K562 (cell line): ENCODE results near the gene PRKAR2B. TPM values are rescaled to one million over a fixed set of nuclear protein-coding genes. Genes with fewer than 3 reads are reported as not detected.
"Not testable (repeated sequence)": the region's sequence is repeated elsewhere in the genome, so short reads cannot be mapped to it uniquely, and the experiment has no call there.

Experiments used
- ATAC-seq: fragments of 200-7000 bp; cut with Tn5 transposase; 3 replicates; pipeline ENCODE4 v1.9.1; 2020; ENCODE audit warnings: moderate library complexity
- BruUV-seq: library from RNA; stranded (reverse); fragments of 400-500 nt; replicated peaks from 2 replicates; lab custom pipeline; 2021; lab: Mats Ljungman, UMichigan
- CTCF ChIA-PET: fragments of 300-600 bp; formaldehyde crosslinking; extraction: SDS; loops from one replicate; lab custom pipeline; 2021; ENCODE audit warnings: low intra/inter-chr PET ratio; lab: Yijun Ruan, JAX
- POLR2A ChIA-PET: fragments of 300-600, 350-650 bp; sonication (Branson Sonifier 250); formaldehyde crosslinking; extraction: SDS; loops from one replicate; lab custom pipeline; 2021; ENCODE audit warnings: antibody characterized with exemption, inconsistent platforms; lab: Yijun Ruan, JAX
- DNase-seq, 4 experiments: peaks; one replicate each; pipeline versions ENCODE4 v3.0.0 to v3.0.0-alpha.2; 2011 to 2018; ENCODE audit warnings: low spot score in 3 of 4, mixed read lengths in 3 of 4; ENCODE audit errors: extremely low read depth in 1 of 4
- FAIRE-seq: peaks from 2 replicates; lab custom pipeline; 2011; peaks lifted over from hg19 to GRCh38; lab: Jason Lieb, UNC
- H2AFZ ChIP-seq: 2 replicates; pipeline ENCODE4 v1.6.0; 2011; ENCODE audit warnings: low read depth, low read length, control low read depth, inconsistent platforms
- H3K27ac ChIP-seq: fragments of 200-600 bp; 3 replicates; pipeline ENCODE4 v1.8.0; 2011; ENCODE audit warnings: low read depth, mild to moderate bottlenecking, control low read depth, inconsistent platforms, low read length, moderate library complexity, mixed read lengths; ENCODE audit errors: extremely low read depth
- H3K27me3 ChIP-seq, 2 experiments: fragments of 300-600 bp in 1 of 2; 2 replicates in 1 of 2; 3 replicates in 1 of 2; pipeline versions ENCODE4 v1.6.0 to v1.8.0; 2011; ENCODE audit warnings: inconsistent platforms in 2 of 2, low read length in 2 of 2, mild to moderate bottlenecking in 1 of 2, mixed read lengths in 1 of 2, moderate library complexity in 1 of 2; ENCODE audit not compliant: control insufficient read depth in 2 of 2, insufficient read depth in 2 of 2
- H3K36me3 ChIP-seq: fragments of 300-600 bp; 3 replicates; pipeline ENCODE4 v1.8.0; 2011; ENCODE audit warnings: mild to moderate bottlenecking, low read length, inconsistent platforms; ENCODE audit not compliant: control insufficient read depth, insufficient read depth
- H3K4me1 ChIP-seq, 2 experiments: fragments of 200-600 bp in 1 of 2; replicated peaks in 1 of 2; 2 replicates in 1 of 2; 3 replicates in 1 of 2; pipeline versions ENCODE4 v1.5.1 to v1.8.0; 2011; ENCODE audit warnings: inconsistent platforms in 2 of 2, low read length in 2 of 2, mild to moderate bottlenecking in 1 of 2, mixed read lengths in 1 of 2, moderate library complexity in 1 of 2; ENCODE audit not compliant: control insufficient read depth in 2 of 2, insufficient read depth in 2 of 2
- H3K4me2 ChIP-seq: 2 replicates; pipeline ENCODE4 v1.6.1; 2011; ENCODE audit warnings: low read length, control low read depth, inconsistent platforms, mixed read lengths; ENCODE audit not compliant: insufficient read depth
- H3K4me3 ChIP-seq: fragments of 200-600 bp; sonication (generic), shearing (Covaris generic); 2 replicates; pipeline ENCODE4 v1.5.1; 2016; ENCODE audit warnings: control low read depth, inconsistent platforms
- H3K79me2 ChIP-seq: fragments of 200-600 bp; 3 replicates; pipeline ENCODE4 v1.8.0; 2011; ENCODE audit warnings: low read length, inconsistent platforms; ENCODE audit not compliant: control insufficient read depth, insufficient read depth
- H3K9ac ChIP-seq, 2 experiments: 2 replicates each; pipeline versions ENCODE4 v1.6.0 to v1.6.1; 2011; ENCODE audit warnings: low read depth in 2 of 2, low read length in 2 of 2, control low read depth in 1 of 2, inconsistent platforms in 1 of 2, mild to moderate bottlenecking in 1 of 2, mixed read lengths in 1 of 2; ENCODE audit not compliant: insufficient read depth in 1 of 2
- H3K9me1 ChIP-seq: one replicate; pipeline ENCODE4 v1.6.0; 2011; ENCODE audit warnings: inconsistent platforms, mild to moderate bottlenecking, low read length, moderate library complexity; ENCODE audit not compliant: control insufficient read depth, insufficient read depth
- H3K9me3 ChIP-seq: replicated peaks from 2 replicates; pipeline ENCODE4 v1.5.1; 2011; ENCODE audit warnings: low read depth, low read length, inconsistent platforms; ENCODE audit not compliant: control insufficient read depth, insufficient read depth
- H4K20me1 ChIP-seq: replicated peaks from 2 replicates; pipeline ENCODE4 v1.6.1; 2011; ENCODE audit warnings: low read length, inconsistent platforms, mixed read lengths; ENCODE audit not compliant: control insufficient read depth, insufficient read depth
- MAX ChIP-seq: sonication (generic); formaldehyde crosslinking; IDR thresholded peaks from 2 replicates; pipeline ENCODE4 v1.9.0; 2022; ENCODE audit warnings: mild to moderate bottlenecking, missing genetic modification reagents
- NCOR1 ChIP-seq: fragments of 450-650 bp; IDR thresholded peaks from 2 replicates; pipeline ENCODE4 v1.6.1; 2016; ENCODE audit warnings: mild to moderate bottlenecking, moderate library complexity
- WGBS: fragments of 100-300 bp; shearing (Covaris generic); methylation state at CpG from one replicate; pipeline ENCODE4 v1.1.6; 2016; ENCODE audit warnings: low coverage, mixed read lengths; ENCODE audit not compliant: insufficient coverage; ENCODE audit errors: missing lambda C conversion rate; 5-methylcytosine and 5-hydroxymethylcytosine counted together
- in situ Hi-C: fragments of 300-500 bp; cut with MboI; formaldehyde crosslinking; loops from 4 replicates; pipeline ENCODE4 v1.15.0; 2018; ENCODE audit warnings: inconsistent platforms, mixed read lengths
- intact Hi-C: fragments of 100-400 bp; cut with micrococcal nuclease; formaldehyde crosslinking; loops from 2 replicates; pipeline ENCODE4 v1.14.2; 2022
- polyA plus RNA-seq, 8 experiments: library from polyadenylated mRNA; depleted of rRNA in 4 of 8; stranded (reverse) in 5 of 8; unstranded in 3 of 8; fragments of >200 nt; fragmentation: Nextera tagmentation in 2 of 8; fragmentation: Illumina TruSeq in 1 of 8; extraction: Ambion mirVana in 2 of 8; extraction: Trizol in 1 of 8; gene quantifications; 2 replicates each; pipeline versions ENCODE4 v1.2.1 to v1.2.3, GENCODE V29; 2011 to 2014; ENCODE audit warnings: inconsistent platforms in 1 of 8, missing spikeins in 1 of 8
- total RNA-seq, 7 experiments: library from RNA; depleted of rRNA in 6 of 7; stranded (reverse); fragments of >200 nt in 6 of 7; fragmentation: Illumina TruSeq in 2 of 7; extraction: Trizol in 2 of 7; gene quantifications; 2 replicates each; pipeline versions ENCODE4 v1.2.1 to v1.2.3, GENCODE V29; 2011 to 2021; ENCODE audit warnings: low replicate concordance in 1 of 7
- TF ChIP-seq, protein P1 (sequence below), 2 experiments: IDR thresholded peaks in 1 of 2; conservative IDR thresholded peaks in 1 of 2; 2 replicates each; pipeline ENCODE4 v1.6.1; 2016; ENCODE audit warnings: low read depth in 2 of 2, mild to moderate bottlenecking in 1 of 2, missing compliant biosample characterization in 1 of 2, missing genetic modification characterization in 1 of 2, moderate library complexity in 1 of 2

The PRKAR2B gene
- total and polyA plus RNA-seq, 9 of the 15 experiments (the other 6 are each of a cell fraction or from before 2014, with no cell fraction given), result 59.0 to 173 (median 129) TPM

DNA sequence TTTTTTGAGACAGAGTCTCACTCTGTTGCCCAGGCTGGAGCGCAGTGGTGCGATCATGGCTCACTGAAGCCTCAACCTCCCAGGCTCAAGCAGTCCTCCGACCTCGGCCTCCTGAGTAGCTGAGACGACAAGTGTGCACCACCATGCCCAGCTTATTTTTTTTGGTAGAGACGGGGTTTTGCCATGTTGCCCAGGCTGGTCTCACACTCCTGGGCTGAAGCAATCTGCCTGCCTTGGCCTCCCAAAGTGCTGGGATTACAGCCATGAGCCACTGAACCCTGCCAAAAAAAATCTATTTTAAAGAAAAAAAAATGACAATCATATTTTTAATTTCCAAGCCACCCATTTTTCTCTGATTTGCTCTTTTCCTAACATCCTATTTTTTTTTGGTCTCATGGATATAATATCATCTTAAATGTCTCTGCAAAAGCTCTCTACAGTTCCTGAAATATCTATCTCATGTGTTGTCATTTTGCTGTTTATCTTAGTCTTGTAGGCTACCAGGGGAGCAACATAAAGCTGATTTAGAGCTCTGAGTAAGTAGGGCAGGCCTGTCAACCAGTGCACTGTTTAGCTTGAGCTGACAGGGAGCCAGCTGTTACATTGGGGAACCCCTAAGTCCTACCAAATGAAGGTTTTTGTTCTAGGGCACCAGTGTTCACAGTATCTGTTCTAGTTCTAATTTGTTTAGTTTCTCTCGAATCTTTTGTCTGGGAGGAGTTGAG, 94.4 kb downstream of the PRKAR2B start:
- no TSS peak for BruUV-seq
- POLR2A ChIA-PET, result interaction anchor here (0.6 to 2.8 kb wide), 9 partner anchors 8 to 346 kb away, joined by 3 to 10 read pairs (median 4); no protein-coding TSS in a partner anchor
- ATAC-seq, result peak; percentile 41
- Histone ChIP-seq H3K79me2 (peaks cover 23% of the 10 kb centered on the region; the same call in 2 of the 3 replicates), H3K4me1 (no peaks in the 10 kb centered on the region; a peak in 1 of 5 replicates), H3K27me3 (no peaks in the 10 kb centered on the region)
- TF ChIP-seq MAX (CRISPR knock-in tag) (no peak), NCOR1 (no peak)
- TF ChIP-seq, protein P1, sequence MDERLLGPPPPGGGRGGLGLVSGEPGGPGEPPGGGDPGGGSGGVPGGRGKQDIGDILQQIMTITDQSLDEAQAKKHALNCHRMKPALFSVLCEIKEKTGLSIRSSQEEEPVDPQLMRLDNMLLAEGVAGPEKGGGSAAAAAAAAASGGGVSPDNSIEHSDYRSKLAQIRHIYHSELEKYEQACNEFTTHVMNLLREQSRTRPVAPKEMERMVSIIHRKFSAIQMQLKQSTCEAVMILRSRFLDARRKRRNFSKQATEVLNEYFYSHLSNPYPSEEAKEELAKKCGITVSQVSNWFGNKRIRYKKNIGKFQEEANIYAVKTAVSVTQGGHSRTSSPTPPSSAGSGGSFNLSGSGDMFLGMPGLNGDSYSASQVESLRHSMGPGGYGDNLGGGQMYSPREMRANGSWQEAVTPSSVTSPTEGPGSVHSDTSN (CRISPR knock-in tag; IDR thresholded peaks at IDR 0.05; ENCODE audit: low read depth), result no peak
- TF ChIP-seq, protein P1 (tag; conservative IDR thresholded peaks at IDR 0.05; ENCODE audit: low read depth), result peak; percentile 64
- TF ChIP-seq, all 486 proteins: peak for 1
- Histone ChIP-seq H2AFZ (no peak overlapping the region), H3K9me1 (no peaks in the 10 kb centered on the region), H3K27ac (no peak overlapping the region), H3K4me3 (no peak overlapping the region), H3K9ac (no peak overlapping the region), H4K20me1 (no peaks in the 10 kb centered on the region), H3K4me2 (no peak overlapping the region), H3K9me3 (no peaks in the 10 kb centered on the region), H3K36me3 (peaks cover 39% of the 10 kb centered on the region)
- FAIRE-seq (no peak), DNase-seq (no peak)
- intact Hi-C loops, result no loop called here
- WGBS, result 91% methylated on average over 7 of the region's 7 CpGs
- in situ Hi-C loops, result no loop called here
- CTCF ChIA-PET, result no interaction called here

DNA sequence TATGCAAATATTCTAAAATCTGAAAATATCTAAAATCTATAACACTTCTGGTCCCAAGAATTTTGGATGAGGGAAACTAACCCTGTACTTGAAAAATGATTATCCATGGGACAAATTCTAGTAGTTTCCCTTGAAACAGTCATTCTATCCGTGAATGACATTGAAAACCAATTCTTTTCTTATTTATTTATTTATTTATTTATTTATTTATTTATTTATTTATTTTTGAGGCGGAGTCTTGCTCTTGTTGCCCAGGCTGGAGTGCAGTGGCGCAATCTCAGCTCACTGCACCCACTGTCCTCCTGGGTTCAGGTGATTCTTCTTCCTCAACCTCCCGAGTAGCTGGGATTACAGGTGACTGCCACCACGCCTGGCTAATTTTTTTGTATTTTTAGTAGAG, 99.4 kb downstream of the PRKAR2B start:
- H3K9me1 ChIP-seq, H3K4me3 ChIP-seq, H3K4me2 ChIP-seq, in situ Hi-C loops, BruUV-seq, DNase-seq, ATAC-seq, FAIRE-seq, H2AFZ ChIP-seq, H3K9me3 ChIP-seq, H3K4me1 ChIP-seq, H3K9ac ChIP-seq, H3K27me3 ChIP-seq, intact Hi-C loops, H3K27ac ChIP-seq, H4K20me1 ChIP-seq: not testable (repeated sequence)
- POLR2A ChIA-PET, result interaction anchor here (0.8 kb wide), 1 partner anchor 205 kb away, joined by 3 read pairs; no protein-coding TSS in a partner anchor
- H3K36me3 ChIP-seq, result peaks cover 68% of the 10 kb centered on the region
- 82% methylated on average over 5 of the region's 5 CpGs for WGBS
- CTCF ChIA-PET, result interaction anchor here (0.6 kb wide), 1 partner anchor 197 kb away, joined by 3 read pairs; no protein-coding TSS in a partner anchor
- H3K79me2 ChIP-seq, result peaks cover 10% of the 10 kb centered on the region; the same call in 1 of the 3 replicates
